EH (cell line): ENCODE results near the gene SLC9A1.
A peak's percentile ranks its signal among the peaks of the same experiment; 100 is the strongest.

ENCODE experiments used
- DNase-seq: peaks from one replicate; pipeline ENCODE4 v3.0.0-alpha.2; 2015; ENCODE audit warnings: low read depth

The SLC9A1 gene

GRCh38 chr1:27070390-27071048, 84.4 kb downstream of the SLC9A1 start:
- peak; percentile 9 for DNase-seq

- no peak for DNase-seq
Measured at GRCh38 chr1:27068922-27069321, 86.0 kb downstream of the SLC9A1 start.

- DNase-seq, result no peak
Measured at GRCh38 chr1:27065999-27066630, 88.8 kb downstream of the SLC9A1 start.

GRCh38 chr1:27060891-27061290, 94.0 kb downstream of the SLC9A1 start:
- DNase-seq, result no peak

GRCh38 chr1:27058966-27059669, 95.8 kb downstream of the SLC9A1 start:
- no peak for DNase-seq

- DNase-seq, result no peak
Measured at GRCh38 chr1:27057801-27058625, 96.9 kb downstream of the SLC9A1 start.

- no peak for DNase-seq
Measured at GRCh38 chr1:27057389-27057788, 97.5 kb downstream of the SLC9A1 start.

GRCh38 chr1:27053977-27054753, 100.8 kb downstream of the SLC9A1 start:
- DNase-seq, result no peak

GRCh38 chr1:27052527-27052926, 102.4 kb downstream of the SLC9A1 start:
- no peak for DNase-seq

GRCh38 chr1:27049607-27050006, 105.3 kb downstream of the SLC9A1 start:
- DNase-seq, result no peak

- DNase-seq, result no peak
Measured at GRCh38 chr1:27049100-27049499, 105.8 kb downstream of the SLC9A1 start.
